Fibroblast of gingiva (primary cell): Measurements from ENCODE around the gene TMF1.
A peak's percentile ranks its signal among the peaks of the same experiment; 100 is the strongest.

ENCODE experiments used
- DNase-seq: peaks from one replicate; pipeline ENCODE4 v3.0.0-alpha.2; 2011; ENCODE audit warnings: low read depth

TMF1 gene

DNA sequence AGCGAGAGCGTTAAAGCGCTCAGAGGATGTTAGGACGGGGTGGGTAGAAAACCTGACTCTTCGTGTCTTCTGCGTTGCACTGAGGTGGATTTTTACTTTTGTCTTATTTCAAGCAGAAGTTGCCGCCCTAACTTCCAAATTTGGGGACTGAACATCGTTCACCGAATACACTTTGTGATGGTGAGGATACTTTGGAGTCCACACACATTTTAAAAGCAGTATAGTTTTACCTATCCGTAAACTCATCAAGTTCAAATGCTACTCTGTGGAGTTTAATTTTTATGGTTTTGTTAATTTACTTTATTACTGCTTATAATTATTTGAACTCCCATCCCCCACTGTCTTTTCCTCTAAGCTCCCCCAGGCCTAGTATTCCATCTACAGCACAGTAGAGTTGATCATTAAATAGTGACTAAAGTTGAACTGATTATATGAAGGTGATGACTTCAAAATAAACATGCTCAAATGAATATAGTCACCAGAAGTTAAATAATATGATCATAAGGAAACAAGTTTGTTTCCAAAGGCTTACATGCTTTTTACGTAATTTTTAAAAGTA, 38.0 kb downstream of the TMF1 start:
- DNase-seq = no peak

DNA sequence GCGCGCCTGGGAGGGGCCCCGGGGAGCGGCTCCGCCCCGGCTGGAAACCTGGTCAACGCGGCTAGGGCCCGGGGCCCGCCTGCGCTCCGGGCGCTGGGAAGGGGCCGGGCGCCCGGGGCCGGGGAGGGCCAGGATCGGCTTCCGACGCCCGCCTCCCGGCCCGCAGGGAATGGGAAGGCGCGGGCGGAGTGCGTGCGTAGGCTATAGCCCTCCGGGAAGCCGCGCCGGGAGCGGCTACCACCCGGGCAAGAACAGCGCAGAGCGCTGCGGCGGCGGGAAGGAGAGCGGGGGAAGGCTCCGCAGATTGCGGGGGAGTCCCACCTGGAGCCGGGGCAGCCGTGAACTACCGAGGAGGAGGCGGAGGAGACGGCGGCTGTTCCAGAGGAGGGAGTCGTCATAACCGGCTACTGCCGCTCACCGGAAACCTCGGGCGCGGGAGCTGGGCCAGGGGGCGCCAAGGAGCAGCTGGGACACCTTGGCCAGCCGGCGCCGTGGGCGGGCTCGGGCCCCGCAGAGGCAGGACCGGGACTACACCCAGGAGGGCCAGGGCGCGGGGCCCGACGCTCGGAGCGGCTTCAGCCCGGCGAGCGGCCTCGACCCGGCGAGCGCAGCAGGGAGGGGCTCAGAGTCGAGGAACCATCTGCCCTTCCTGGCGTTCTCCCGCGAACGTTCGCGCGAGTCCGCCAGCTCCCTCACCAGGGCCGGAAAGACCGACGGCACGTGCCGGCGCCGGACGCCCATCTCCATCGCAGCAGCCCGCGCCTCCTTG, 38.7 kb downstream of the TMF1 start, which contains the start of gene EOGT:
TSS of gene EOGT (minus strand) at position 432 of the 769 bp plus-strand sequence. CDS start 3,838 bp downstream, outside the sequence.
- DNase-seq = peak; percentile 86

DNA sequence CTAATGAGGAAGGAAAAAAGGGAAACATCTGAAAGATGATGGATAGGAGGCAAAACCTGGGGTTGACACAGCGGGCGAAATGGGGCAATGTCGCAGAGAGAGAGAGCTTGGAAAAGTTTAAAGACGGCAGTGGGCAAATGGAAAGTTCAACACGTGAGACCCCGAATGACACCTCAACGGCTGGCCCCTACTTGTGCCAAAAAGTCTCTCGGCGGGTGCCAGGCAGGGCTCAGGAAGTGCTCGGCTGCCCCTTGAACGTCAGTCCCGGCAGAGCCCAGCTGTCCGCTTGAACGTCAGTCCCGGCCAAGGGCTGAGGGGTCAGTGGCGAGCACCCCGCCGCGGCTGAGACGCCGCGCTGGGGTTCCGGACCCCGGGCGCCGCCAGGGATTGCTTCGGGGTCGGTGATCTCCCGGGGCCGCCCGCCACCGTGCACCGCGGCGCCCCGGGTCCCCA, 39.3 kb downstream of the TMF1 start:
- DNase-seq = peak; percentile 66

DNA sequence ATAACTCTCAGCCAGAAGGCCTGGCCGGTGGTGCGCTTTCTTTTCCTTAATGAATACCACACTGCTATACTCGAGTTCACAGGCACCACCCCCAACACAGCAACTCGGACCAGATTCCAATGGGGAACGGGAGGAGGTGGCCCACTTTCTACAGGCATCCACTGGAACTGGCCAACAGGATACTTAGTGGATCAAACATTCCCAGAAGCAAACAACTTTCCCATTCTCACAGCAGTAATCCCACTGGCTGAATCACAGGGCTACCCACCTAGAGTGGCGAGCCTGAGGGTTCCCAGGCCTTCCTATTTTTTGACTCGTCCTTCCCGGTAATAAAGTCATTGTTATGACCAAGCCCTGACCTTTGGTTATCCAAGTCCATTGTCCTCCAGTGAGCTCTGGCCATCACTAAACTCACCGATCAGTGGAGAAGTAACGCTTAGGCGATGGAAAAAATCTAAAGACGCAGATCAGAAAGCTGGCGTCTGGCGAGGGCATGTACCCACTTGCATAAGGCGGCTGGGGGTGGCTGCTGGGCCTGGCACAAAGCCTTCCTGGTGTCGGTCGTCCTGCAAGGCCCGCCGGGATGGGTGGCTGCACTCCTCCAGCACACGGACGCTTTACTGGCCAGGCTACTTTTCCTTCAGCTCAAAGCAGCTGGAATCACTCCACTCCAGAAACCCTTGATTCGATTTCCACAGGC, 39.9 kb downstream of the TMF1 start:
- peak; percentile 89 for DNase-seq

DNA sequence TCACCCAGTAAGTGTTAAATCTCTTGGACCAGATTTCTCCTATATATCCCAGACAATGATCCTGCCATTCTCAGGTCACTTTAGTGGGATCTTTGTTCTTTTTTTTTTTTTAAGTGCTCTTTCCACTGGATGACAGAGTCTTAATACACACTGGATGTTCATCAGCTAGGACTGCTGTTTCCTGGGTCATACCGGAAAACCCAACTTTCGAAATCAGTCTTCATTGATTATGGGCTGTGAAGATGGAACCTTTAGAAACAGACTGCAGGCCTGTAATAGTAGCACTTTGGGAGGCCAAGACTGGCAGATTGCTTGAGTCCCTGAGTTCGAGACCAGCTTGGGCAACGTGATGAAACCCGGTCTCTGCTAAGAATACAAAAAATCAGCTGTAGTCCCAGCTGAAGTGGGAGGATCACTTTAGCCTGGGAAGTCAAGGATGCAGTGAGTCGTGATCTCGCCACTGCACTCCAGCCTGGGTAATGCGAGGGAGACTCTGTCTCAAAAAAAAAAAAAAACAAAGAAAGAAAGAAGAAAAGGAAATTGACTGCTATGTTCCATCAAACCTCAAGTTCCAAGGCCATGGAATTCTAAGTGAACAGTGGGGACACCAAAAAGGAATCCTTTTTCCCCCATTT, 40.9 kb downstream of the TMF1 start:
- no peak for DNase-seq

DNA sequence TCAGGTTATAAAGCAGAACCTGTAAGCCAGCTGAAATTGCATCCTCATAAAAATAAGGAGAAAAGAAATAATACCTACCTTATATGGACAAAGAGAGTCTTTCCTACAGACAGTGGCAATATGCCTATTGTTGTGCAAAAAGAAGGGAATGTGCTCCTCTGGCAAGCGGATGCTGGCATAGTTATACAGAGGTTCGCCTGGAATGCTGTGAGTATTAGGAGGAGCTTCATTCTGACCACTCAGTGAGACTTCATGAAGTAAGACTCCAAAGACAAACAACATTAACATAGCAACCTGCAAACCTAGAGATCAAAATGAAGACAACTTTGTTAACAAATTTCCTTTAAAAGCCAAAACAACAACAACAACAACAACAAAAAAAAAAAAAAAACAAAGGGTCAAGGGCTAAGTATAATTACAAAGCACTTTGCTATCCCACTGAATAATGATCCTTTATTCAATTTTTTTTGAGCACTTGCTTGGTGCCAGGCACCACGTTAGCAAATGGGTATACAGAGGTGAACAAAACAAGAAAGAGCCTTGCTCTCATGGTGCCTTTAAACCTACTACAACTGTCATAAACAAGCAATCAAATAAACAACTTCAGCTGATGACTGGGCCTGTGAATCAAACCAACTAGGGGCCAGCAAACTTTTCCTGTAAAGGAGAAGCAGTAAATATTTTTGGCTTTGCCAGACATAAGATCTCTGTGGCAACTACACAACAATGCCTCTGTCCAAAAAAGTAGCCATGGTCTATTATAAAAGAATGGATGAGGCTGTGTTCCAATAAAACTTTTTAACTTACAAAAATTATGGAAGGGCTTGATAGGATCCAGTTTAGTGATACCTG, 42.3 kb downstream of the TMF1 start:
- DNase-seq = peak; percentile 96

DNA sequence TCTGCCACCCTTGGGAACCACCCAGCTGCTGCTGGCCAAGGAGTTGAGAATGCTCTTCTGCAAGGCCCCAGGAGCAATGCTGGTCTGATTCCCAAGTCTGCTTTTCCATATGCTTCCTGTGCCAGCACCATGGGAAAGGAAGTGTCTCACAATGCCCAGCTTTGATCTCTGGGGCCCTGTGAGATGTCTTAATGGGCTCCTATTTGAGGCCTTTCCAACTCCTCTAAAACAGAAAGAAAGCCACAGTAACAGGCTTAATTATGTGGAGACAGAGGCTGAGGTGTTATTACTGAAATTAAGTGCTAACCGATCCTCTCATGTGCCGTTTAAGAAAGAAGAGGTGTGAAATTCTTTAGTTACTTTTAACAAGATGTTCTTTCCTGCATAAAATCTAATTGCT, 43.2 kb downstream of the TMF1 start:
- no peak for DNase-seq

DNA sequence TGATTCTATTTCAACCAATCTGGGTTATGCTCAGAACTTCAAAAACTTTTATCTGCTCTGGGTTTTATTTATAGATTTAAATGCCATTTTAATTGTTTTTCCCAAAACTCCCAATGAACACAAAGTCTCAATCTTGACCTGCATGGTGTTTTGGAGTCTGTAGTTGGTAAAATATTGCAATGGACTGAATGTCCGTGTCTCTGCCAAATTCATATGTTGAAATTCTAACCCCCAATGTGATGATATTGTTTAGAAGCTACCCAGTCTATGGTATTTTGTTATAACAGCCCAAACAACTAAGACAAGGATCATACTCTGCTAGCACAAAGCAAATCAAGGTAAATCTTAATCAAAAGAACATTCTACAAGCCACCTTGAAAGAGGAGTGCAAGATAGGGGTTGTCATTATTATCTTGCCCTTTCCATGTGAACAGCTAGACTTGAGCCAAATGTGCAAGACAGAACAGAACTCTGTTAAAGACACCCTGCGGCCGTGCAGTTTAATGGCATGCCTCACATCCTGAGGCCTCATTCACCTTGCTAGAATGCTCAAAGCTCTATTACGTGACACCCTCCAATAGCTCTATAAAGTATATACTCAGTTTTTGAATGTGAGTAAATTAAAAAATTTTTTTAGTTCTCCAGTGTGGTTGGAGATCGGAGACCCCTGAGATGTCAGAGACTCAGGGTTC, 46.2 kb downstream of the TMF1 start:
- no peak for DNase-seq

DNA sequence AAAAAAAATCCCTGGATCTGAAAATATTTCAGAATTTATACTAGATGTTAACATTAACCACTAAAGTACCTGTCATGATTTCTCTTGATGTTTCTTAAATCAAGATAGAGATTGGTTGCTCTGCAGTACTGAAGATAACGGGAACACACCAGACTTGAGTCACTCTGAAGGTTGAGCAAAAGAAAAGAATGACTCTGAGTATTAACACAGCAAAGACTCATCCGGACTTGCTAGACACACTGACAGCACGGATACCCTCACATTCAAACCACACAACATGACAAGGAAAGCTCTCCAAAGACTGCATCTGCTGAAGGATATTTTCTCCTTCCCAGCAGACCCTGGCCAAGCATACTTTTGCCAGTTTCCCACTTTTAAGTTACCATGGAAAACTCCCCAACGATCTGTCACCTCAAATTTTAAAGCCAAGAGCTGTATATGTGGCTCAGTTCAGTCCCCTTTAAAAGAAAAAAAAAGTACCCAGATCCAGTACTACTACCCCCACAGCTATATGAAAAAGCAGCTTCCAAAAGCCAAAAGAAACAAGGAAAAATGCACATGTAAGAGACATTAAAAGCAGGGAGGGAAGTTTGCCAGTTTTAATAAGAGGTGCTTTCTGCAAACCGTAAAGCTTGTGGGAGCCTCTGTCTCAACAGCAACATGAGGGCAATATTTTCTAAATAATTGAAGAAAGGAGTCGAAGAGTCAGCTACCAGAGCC, 46.9 kb downstream of the TMF1 start:
- no peak for DNase-seq

DNA sequence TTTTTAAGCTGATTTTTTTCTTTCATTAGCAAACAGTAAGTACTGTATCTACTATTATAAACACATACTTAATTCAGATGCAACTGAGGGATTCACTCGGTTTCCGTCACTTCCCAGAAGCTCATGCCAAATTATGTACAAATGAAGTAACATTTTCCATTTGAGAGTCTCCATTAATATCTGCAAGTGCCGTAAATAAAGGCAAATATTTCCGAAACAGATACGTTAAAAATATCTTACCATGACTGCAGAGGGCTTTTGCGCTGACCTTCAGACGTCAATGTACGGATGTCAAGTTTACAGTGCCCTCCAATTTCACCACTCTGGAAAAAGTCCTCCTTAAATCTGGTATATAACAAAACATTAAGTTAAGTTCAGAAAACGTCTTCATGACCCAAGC, 48.0 kb downstream of the TMF1 start:
- no peak for DNase-seq

DNA sequence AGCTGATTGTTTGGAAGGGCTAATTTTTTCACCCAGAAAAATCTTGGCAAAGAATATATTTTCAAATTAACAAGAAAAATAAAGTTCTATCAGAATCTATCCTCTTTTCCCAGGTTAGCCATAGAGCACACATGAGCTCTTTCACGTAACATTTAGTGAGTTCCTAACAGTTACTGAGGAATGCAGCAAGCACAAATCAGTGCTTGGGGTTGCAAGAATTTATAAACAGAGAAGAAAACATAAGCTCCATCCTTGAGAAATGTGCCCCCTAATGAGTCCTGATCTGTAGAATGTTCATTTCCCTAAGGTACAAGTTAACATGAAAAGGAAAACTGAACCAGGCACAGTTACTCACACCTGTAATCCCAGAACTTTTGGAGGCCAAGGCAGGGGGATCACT, 52.5 kb downstream of the TMF1 start:
- DNase-seq = peak; percentile 21

DNA sequence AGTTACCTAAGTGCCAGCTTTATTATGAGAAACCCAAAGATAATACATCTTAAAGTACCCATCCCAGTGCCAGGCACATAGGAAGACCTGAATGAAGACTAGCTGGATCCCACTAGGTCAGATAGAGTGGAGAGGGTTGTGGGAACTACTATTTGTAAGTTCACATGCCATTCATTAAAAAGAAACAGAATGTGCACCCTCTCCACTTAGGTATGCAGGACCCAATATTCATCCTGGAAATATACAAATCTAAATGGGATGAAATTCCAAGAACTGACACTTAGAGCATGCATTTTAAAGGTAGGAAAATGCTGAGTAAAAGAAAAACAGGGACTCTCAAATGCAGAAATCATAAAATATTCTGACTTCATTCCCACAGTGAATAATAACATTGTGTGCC, 53.0 kb downstream of the TMF1 start:
- no peak for DNase-seq

DNA sequence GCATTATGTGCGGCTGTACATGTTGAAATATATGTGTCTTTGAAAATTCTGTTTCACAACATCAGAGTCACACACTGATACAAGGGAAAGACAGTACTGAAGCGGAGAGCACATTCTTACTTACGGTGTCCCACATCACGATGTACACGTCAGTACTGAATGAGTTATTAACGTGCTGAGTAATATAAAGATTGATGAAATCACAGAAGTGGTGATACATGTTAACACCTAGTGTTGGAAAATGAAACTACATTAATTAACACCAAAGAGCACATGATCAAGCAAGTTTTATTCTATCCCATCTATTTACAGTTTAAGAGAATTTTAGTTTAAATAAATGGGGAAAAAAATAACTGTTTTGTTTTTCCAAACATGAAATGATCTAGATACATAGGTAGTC, 54.2 kb downstream of the TMF1 start:
- no peak for DNase-seq

DNA sequence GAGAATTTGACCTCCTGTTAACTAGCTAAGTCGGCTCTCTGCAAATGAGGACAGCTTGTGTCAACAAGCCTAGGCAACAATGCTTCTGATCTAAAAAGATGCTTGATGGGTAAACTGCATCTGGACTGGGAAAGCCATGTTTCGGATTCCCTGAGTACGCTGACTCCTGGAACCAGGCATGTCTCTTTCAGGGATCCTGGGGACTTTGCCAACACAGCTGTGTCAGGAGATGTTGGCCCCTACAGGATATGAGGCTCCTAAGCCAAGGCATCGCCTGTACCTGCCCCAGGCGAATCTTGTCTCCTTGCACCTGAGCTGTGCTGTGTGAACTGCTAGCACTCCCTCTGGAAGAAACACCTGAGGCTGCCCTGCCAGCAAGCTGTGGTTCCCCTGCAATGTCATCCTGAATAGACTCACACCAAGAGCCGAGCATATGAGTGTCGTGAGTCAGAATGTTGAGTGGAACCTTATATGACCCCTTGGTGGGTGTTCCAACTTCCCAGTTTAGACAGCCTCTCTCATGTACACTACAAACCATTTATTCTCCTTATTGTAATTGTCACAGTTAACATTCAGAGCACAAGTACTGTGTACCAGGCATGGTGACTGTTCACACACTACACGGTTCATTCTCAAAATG, 55.7 kb downstream of the TMF1 start:
- no peak for DNase-seq

DNA sequence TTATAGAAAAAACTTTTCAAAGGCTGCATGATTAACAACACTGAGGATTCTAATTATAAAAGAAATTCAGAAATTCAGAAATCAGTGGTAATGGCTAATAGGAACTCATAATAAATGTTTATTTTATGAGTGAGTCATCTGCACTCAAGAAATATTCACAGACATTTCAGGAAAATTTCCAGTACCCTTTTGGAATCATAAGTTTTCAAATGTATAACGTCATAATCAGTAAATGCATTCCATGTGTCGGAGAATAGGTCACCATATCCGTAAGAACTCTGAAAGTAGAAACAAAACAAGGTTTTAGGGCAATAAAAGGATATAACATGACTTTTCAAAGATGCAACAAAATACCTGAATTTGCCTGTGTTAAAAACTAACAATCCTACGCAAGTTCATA, 63.4 kb downstream of the TMF1 start:
- DNase-seq = peak; percentile 84

DNA sequence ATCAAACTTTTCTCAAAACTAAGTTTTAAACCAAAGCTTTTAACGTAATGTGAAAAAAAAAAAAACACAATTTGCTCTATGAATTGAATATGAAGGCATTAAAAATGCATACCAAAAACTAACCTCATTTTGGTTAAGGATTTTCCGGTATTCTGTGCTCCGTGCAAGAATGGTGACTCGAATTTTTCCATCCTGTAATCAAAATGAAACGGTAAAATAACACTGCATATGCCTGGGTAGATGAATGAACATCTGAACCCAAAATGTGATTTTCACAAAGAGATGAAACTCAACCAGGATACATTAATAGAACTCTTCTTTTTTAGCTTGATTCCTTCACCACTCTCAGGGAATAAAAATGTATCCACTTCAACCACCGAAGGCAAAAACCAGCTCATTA, 64.8 kb downstream of the TMF1 start:
- no peak for DNase-seq

DNA sequence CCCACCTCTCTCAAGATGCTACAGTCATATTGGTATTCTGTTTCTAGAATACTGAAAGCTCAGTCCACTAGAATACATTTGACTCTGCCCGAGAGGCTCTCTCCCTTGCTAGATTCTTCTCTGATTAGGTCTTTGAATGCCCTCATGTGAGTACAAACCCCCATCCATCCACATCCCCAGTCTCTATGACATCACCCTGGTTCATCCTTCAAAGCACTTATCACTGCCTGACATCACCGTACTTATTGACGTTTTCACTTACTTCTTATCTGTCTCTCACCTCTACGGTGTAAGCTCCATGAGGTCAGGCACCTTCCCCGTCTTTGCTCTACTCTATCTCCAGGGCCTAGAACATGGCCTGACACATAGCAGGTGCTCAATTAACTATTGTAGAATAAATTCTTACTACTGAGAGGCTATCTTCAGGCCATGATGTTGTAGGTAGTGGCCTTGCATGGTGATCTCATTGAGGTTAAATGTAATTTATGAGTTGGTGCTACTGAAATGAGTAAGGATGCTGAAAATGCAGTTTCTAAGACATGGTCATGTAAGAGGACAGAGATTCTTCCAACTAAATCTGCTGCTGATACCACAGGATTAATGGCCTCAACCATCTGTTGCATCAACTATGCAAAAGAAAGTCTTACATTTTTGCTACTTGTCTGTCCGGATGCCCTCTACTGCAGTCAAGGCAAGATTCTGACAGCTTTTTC, 65.5 kb downstream of the TMF1 start:
- no peak for DNase-seq

DNA sequence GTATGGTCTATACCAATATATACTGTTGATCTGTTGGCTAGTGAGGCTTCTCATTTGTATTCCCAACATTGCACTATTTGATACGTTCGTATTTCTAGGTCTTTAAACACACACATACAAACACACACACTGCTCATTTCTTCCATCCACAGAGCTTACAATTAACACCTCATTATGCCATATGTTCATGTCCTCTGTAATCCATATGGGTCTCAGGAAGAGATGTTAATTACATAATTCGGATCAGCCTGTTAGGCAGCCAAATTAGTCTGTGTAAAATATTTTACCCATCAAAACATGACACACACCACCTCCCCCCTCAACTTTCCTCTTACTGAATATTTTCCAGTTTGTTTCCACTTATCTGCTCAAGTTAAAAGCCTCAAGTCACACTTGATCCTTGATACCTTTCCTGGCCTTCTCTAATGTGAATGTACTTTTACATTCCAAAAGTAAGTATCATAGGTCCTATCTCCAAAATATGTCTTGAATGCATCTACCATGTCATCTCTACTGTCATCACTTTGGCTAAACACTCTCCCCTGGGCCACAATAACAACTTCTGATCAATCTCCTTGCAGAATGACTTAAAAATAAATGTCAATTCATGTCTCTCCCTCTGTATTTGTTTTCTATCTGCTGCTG, 66.9 kb downstream of the TMF1 start:
- no peak for DNase-seq

DNA sequence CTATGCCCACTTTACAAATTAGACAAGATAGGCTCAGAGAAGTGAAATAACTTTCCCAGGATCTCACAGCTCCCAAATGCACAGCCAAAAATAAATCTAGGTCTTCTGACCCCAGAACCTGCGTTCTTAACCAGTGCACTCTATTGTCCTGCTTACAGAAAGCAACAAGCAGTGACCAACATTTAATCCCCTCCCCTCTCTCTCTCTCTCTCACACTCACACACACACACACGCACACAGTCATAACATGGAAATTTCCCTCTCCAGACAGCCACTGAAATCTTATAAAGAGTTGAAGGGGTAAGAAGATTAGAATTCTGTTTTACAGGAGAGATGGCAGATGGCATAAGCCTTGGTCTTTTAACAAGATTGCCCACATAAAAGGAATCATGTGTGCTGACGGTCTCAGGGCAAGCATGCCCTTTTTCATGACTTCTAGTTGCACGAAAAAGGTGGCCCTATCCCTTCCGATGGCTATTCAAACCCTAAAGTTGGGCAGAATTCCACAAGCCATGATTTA, 68.1 kb downstream of the TMF1 start:
- no peak for DNase-seq
